ENCODE measurements around the gene CD34. TPM values are rescaled to one million over a fixed set of nuclear protein-coding genes. Genes with fewer than 3 reads are reported as not detected.

The CD34 gene
- polyA plus RNA-seq, 4 donors: 79.5 to 116 (median 99.1) TPM

GRCh38 chr1:207858281-207858680, 52.6 kb downstream of the CD34 start:
- no peak for DNase-seq (ENCODE audit: low read depth in 4 of 4, low spot score in 2 of 4)

- no peak for DNase-seq (ENCODE audit: low read depth in 4 of 4, low spot score in 2 of 4)
Observed at GRCh38 chr1:207857447-207857846, 53.5 kb downstream of the CD34 start.

GRCh38 chr1:207856276-207857023, 54.5 kb downstream of the CD34 start:
- no peak for DNase-seq (ENCODE audit: low read depth in 4 of 4, low spot score in 2 of 4)

- DNase-seq (ENCODE audit: low read depth in 4 of 4, low spot score in 2 of 4): no peak
Observed at GRCh38 chr1:207854001-207854400, 56.9 kb downstream of the CD34 start.

GRCh38 chr1:207853372-207853757, 57.6 kb downstream of the CD34 start:
- no peak for DNase-seq (ENCODE audit: low read depth in 4 of 4, low spot score in 2 of 4)

- DNase-seq (ENCODE audit: low read depth in 4 of 4, low spot score in 2 of 4): no peak
Observed at GRCh38 chr1:207852576-207853371, 58.2 kb downstream of the CD34 start.

GRCh38 chr1:207851696-207852095, 59.2 kb downstream of the CD34 start:
- no peak for DNase-seq (ENCODE audit: low read depth in 4 of 4, low spot score in 2 of 4)

- no peak for DNase-seq (ENCODE audit: low read depth in 4 of 4, low spot score in 2 of 4)
Observed at GRCh38 chr1:207850621-207851407, 60.1 kb downstream of the CD34 start.

- DNase-seq (ENCODE audit: low read depth in 4 of 4, low spot score in 2 of 4): no peak
Observed at GRCh38 chr1:207849646-207850045, 61.3 kb downstream of the CD34 start.

GRCh38 chr1:207849016-207849415, 61.9 kb downstream of the CD34 start:
- no peak for DNase-seq (ENCODE audit: low read depth in 4 of 4, low spot score in 2 of 4)

- DNase-seq (ENCODE audit: low read depth in 4 of 4, low spot score in 2 of 4): no peak
Observed at GRCh38 chr1:207848234-207848633, 62.7 kb downstream of the CD34 start.

GRCh38 chr1:207847116-207847515, 63.8 kb downstream of the CD34 start:
- DNase-seq (ENCODE audit: low read depth in 4 of 4, low spot score in 2 of 4): no peak

- no peak for DNase-seq (ENCODE audit: low read depth in 4 of 4, low spot score in 2 of 4)
Observed at GRCh38 chr1:207845109-207845508, 65.8 kb downstream of the CD34 start.

GRCh38 chr1:207844371-207844770, 66.6 kb downstream of the CD34 start:
- no peak for DNase-seq (ENCODE audit: low read depth in 4 of 4, low spot score in 2 of 4)

GRCh38 chr1:207842506-207842905, 68.4 kb downstream of the CD34 start:
- no peak for DNase-seq (ENCODE audit: low read depth in 4 of 4, low spot score in 2 of 4)

- no peak for DNase-seq (ENCODE audit: low read depth in 4 of 4, low spot score in 2 of 4)
Observed at GRCh38 chr1:207841901-207842300, 69.0 kb downstream of the CD34 start.

- no peak for DNase-seq (ENCODE audit: low read depth in 4 of 4, low spot score in 2 of 4)
Observed at GRCh38 chr1:207841293-207841692, 69.6 kb downstream of the CD34 start.

GRCh38 chr1:207840380-207840779, 70.5 kb downstream of the CD34 start:
- DNase-seq (ENCODE audit: low read depth in 4 of 4, low spot score in 2 of 4): no peak

- DNase-seq (ENCODE audit: low read depth in 4 of 4, low spot score in 2 of 4): no peak
Observed at GRCh38 chr1:207839083-207839413, 71.9 kb downstream of the CD34 start.

GRCh38 chr1:207838156-207839082, 72.5 kb downstream of the CD34 start:
- no peak for DNase-seq (ENCODE audit: low read depth in 4 of 4, low spot score in 2 of 4)

Measured in left renal cortex interstitium (tissue), 4 donors.